HG02938 (cell line): ENCODE results near the gene DDX49.
A peak's percentile ranks its signal among the peaks of the same experiment; 100 is the strongest.

ENCODE experiments used
- ATAC-seq: cut with Tn5 transposase; IDR thresholded peaks from one replicate; pipeline ENCODE4 v1.9.1; 2021; ENCODE audit warnings: mild to moderate bottlenecking, moderate library complexity; ENCODE audit not compliant: unreplicated experiment

DDX49 gene, protein sequence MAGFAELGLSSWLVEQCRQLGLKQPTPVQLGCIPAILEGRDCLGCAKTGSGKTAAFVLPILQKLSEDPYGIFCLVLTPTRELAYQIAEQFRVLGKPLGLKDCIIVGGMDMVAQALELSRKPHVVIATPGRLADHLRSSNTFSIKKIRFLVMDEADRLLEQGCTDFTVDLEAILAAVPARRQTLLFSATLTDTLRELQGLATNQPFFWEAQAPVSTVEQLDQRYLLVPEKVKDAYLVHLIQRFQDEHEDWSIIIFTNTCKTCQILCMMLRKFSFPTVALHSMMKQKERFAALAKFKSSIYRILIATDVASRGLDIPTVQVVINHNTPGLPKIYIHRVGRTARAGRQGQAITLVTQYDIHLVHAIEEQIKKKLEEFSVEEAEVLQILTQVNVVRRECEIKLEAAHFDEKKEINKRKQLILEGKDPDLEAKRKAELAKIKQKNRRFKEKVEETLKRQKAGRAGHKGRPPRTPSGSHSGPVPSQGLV

GRCh38 chr19:18919086-18919899, at the start of gene DDX49, which contains the start of gene COPE:
Gene DDX49 (plus strand): TSS chr19:18919715. CDS start chr19:18919742, 27 bp downstream.
Gene COPE (minus strand): TSS chr19:18919387. CDS start chr19:18919348, 39 bp downstream.
- ATAC-seq: peak; percentile 89

DNA sequence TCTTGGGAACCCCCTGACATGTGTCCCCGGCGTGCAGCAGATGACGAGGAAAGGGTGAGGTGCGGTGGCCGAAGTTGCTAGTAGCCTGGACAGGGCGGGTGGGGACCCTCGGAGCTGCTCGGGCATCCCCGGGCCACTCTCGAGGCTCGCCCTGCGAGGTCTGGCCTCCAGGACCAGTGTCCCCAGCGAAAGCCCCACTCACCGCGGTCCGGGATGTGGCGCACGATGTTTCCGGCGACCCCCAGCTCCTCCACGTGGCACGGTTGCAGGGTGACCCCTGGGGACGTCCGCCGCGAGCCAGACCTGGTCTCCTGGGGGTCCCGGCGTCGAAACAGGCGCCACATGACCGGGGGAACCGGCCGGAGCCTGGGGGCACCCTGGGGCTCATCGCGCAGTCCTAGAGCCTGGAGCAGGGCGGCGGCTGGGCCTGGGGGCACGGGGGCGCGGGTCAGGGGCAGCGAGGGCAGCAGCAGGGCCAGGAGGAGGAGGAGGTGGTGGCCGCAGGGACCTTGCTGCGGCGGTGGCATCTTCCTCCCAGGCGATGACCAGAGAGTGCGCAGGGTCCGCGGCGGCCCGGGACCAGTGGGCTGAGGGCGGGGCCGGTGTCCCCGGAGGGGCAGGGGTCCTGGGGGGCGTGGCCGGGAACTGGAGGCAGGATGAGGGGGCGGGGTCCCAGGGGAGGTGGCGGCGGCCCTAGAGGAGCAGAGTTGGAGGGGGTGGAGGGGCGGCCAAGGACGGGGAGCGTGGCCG, 49.6 kb upstream of the DDX49 start:
- no peak for ATAC-seq

GRCh38 chr19:18870531-18871172, 48.9 kb upstream of the DDX49 start:
- no peak for ATAC-seq

DNA sequence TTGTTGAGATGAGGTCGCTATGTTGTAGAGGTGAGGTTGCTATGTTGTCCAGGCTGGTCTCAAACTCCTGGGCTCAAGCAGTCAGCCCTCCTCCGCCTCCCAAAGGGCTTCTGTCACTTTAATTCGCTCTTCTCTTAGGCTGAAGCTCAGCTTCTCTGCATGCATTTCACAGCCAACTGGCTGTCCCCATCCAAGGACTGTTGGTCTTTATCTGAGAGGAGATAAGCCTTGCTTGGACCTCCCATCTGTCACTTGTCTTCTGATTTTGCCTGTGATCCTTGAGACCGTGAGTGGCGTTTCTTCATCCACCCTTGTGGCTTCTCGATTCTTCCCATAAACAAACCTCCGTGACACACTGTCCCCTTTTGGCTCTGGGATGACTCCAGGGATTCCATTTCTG, 48.0 kb upstream of the DDX49 start:
- ATAC-seq: no peak

- no peak for ATAC-seq
Observed at GRCh38 chr19:18875726-18876125, 43.8 kb upstream of the DDX49 start.

DNA sequence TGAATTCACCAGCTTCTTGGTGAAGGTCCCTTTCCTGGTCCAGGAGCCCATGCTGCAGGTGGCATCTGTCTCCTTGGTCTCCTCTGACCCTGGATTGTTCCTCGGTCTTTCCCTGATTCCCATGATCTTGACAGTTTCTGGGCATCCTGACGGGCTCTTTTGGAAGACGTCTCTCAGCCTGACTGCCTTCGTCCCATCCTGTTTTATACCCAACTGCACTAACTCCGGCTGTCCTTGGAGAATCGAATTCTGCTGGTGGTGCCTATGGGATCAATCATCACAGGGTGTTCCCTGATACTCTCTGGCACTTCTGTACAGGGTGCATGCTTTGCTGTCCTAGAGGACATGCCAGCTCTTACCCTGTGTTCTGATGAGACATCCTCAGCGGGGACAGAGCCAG, 42.6 kb upstream of the DDX49 start:
- no peak for ATAC-seq

DNA sequence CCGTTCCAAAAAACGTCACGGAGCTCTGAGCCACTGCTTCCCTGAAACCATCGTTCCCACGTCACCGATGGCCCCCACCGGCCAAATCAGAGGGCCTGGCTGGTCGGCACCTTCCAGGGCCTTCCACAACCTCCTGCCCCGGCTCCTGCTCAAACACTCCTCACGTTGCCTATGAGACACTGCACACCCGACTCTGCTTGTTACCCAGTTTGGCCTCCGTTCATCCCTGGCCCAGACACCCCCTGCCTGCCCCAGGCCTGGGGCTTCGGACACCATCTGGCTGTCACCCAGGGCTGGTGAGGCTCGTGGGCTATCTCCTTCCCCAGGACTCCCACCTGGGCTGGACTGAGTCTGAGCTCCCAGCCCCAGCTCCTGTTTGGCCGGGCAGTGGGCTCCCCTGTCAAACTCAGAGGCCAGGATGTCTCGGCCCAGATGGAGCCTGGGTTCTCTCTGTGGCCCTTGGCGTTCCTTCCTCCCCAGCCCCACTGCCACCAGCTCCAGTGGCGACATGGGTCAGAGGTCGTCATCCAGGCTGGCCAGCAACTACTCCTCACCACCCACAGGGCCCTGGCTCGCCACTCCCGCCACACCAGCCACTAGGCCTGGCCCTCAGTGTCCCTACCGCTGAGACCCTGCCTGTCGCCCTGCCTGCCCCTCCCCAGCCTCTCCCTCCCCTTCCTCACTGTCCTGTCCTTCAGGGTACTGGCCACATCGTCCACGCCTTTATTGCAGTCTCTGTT, 41.3 kb upstream of the DDX49 start:
- ATAC-seq: no peak

DNA sequence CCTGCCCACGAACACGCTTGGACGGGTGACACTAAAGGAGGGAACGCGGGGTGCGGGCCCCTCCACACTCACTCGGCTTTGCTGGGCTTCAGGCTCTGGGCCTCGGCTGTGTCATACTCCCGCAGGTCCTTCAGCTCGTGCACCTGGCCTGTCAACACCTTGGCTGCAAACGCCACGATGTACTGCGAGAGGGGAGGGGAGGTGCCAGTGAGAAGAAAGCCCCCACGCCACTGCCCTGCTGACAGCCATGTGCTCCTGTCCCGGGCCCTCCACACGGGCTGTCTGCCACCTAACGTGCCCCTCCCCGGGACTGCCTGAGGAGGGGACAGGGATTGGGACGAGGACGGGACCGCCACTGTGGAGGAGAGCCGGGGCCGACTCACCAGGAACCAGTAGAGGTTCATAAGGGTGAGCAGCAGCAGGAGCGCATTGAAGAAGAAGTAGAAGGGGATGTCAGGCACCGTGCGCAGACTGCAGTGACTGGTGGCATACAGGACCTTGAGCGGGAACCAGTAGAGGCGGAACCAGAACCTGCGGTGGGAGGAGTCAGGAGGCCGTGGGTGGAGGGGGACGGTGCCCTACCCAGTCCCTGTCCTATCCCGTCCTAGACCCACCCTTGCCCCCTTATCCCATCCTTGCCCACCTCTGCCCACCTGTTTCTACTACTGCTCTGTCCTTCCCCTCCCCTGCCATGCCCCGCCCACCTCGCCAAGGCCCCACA, 40.5 kb upstream of the DDX49 start:
- no peak for ATAC-seq

GRCh38 chr19:18879579-18880373, 39.7 kb upstream of the DDX49 start:
- ATAC-seq: no peak

- no peak for ATAC-seq
Observed at GRCh38 chr19:18881491-18881890, 38.0 kb upstream of the DDX49 start.

- ATAC-seq: no peak
Observed at GRCh38 chr19:18883526-18884304, 35.8 kb upstream of the DDX49 start.

DNA sequence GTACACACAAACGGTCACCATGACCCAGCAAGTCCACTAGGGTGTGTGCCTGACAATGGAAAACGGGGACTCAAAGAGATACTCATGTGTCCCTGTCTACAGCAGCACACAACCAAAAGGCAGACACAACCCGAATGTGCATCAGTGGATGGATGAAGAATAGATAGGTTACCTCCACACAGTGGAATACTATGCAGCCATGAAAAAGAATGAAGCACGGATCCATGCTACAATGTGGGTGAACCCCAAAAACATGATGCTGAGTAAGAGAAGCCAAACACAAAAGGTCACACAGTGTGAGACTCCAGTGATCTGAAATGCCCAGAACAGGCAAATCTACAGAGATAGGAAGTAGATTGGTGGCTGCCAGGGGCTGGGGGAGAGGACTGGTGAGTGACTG, 32.5 kb upstream of the DDX49 start:
- no peak for ATAC-seq

- no peak for ATAC-seq
Observed at GRCh38 chr19:18889949-18890745, 29.4 kb upstream of the DDX49 start.

GRCh38 chr19:18893587-18894253, 25.8 kb upstream of the DDX49 start:
- no peak for ATAC-seq

- no peak for ATAC-seq
Observed at GRCh38 chr19:18894254-18895037, 25.1 kb upstream of the DDX49 start.
